Measurements from ENCODE around the gene NCOA4.

The NCOA4 gene

GRCh38 chr10:46035923-46036849, 5.8 kb upstream of the NCOA4 start:
- no peak for TF ChIP-seq CTCF (IDR thresholded peaks at IDR 0.05; ENCODE audit: insufficient read depth, missing control alignments)
- DNase-seq (ENCODE audit: insufficient read length, low spot score), result no peak
- no peak for FAIRE-seq

GRCh38 chr10:46033602-46034011, 3.2 kb upstream of the NCOA4 start:
- TF ChIP-seq CTCF (IDR thresholded peaks at IDR 0.05; ENCODE audit: insufficient read depth, missing control alignments), result no peak
- DNase-seq (ENCODE audit: insufficient read length, low spot score) (no peak), FAIRE-seq (no peak)

- no peak for TF ChIP-seq CTCF (IDR thresholded peaks at IDR 0.05; ENCODE audit: insufficient read depth, missing control alignments)
- FAIRE-seq, result no peak
- no peak for DNase-seq (ENCODE audit: insufficient read length, low spot score)
Observed at GRCh38 chr10:46031648-46032532, 1.5 kb upstream of the NCOA4 start.

- TF ChIP-seq CTCF (IDR thresholded peaks at IDR 0.05; ENCODE audit: insufficient read depth, missing control alignments), result no peak
- DNase-seq (ENCODE audit: insufficient read length, low spot score) (no peak), FAIRE-seq (no peak)
Observed at GRCh38 chr10:46029461-46030030, 877 bp downstream of the NCOA4 start.

- DNase-seq (ENCODE audit: insufficient read length, low spot score) (no peak), FAIRE-seq (no peak)
- peak; percentile 81 for TF ChIP-seq CTCF (IDR thresholded peaks at IDR 0.05; ENCODE audit: insufficient read depth, missing control alignments)
Observed at GRCh38 chr10:46028584-46029460, 1.6 kb downstream of the NCOA4 start.

- FAIRE-seq (no peak), DNase-seq (ENCODE audit: insufficient read length, low spot score) (no peak)
- TF ChIP-seq CTCF (IDR thresholded peaks at IDR 0.05; ENCODE audit: insufficient read depth, missing control alignments), result no peak
Observed at GRCh38 chr10:46026106-46026505, 4.3 kb downstream of the NCOA4 start.
